Dendritic cell treated with granulocyte-macrophage colony-stimulating factor and Interleukin-4, amounts not matched to agents 40 ng/mL and 50 ng/mL, for 4 days (primary cell): ENCODE results near the gene SLC25A11.

ENCODE experiments used
- H3K27ac Mint-ChIP-seq: one replicate; pipeline ENCODE4 v1.8.0; 2022; ENCODE audit warnings: mild to moderate bottlenecking, mixed read lengths
- H3K27me3 Mint-ChIP-seq: one replicate; pipeline ENCODE4 v1.8.0; 2022; ENCODE audit warnings: mild to moderate bottlenecking, mixed read lengths
- H3K36me3 Mint-ChIP-seq: one replicate; pipeline ENCODE4 v1.8.0; 2022; ENCODE audit warnings: low read depth, mixed read lengths
- H3K4me1 Mint-ChIP-seq: one replicate; pipeline ENCODE4 v1.8.0; 2022; ENCODE audit warnings: low read depth, mixed read lengths
- H3K4me3 Mint-ChIP-seq: one replicate; pipeline ENCODE4 v1.8.0; 2022; ENCODE audit warnings: mild to moderate bottlenecking, moderate library complexity, mixed read lengths
- H3K9me3 Mint-ChIP-seq: one replicate; pipeline ENCODE4 v1.8.0; 2022; ENCODE audit warnings: mixed read lengths
- intact Hi-C: fragments of 100-400 bp; cut with micrococcal nuclease; formaldehyde crosslinking; loops from one replicate; pipeline ENCODE4 v1.15.0; 2022

SLC25A11 gene

GRCh38 chr17:4953451-4953961 is 13.7 kb upstream of the SLC25A11 start:
- peaks cover 18% of the 10 kb centered on the region for H3K36me3 Mint-ChIP-seq
- H3K4me1 Mint-ChIP-seq: peaks cover 49% of the 10 kb centered on the region
- peak overlapping the region; percentile 16 for H3K27ac Mint-ChIP-seq
- peaks cover 5% of the 10 kb centered on the region for H3K27me3 Mint-ChIP-seq
- no peak overlapping the region for H3K4me3 Mint-ChIP-seq
- intact Hi-C loops: no loop called here
- H3K9me3 Mint-ChIP-seq: no peaks in the 10 kb centered on the region

- H3K9me3 Mint-ChIP-seq: no peaks in the 10 kb centered on the region
- H3K36me3 Mint-ChIP-seq: peaks cover 24% of the 10 kb centered on the region
- H3K4me1 Mint-ChIP-seq: peaks cover 47% of the 10 kb centered on the region
- no peak overlapping the region for H3K4me3 Mint-ChIP-seq
- intact Hi-C loops: no loop called here
- H3K27me3 Mint-ChIP-seq: peaks cover 5% of the 10 kb centered on the region
- peak overlapping the region; percentile 90 for H3K27ac Mint-ChIP-seq
These were observed 11.6 kb upstream of the SLC25A11 start for GRCh38 chr17:4951486-4951885.

GRCh38 chr17:4950746-4951204 is 10.9 kb upstream of the SLC25A11 start, which contains the start of gene ENO3:
ENO3 (plus strand) TSS chr17:4951119; CDS start chr17:4951830, 711 bp downstream.
- Mint-ChIP-seq H3K27ac (peak within 1 kb of the TSS; percentile 90), H3K9me3 (no peaks in the 10 kb centered on the region), H3K4me1 (peaks cover 46% of the 10 kb centered on the region), H3K4me3 (peak within 1 kb of the TSS; percentile 75), H3K36me3 (peaks cover 31% of the 10 kb centered on the region), H3K27me3 (peaks cover under 1% of the 10 kb centered on the region)
- intact Hi-C loops: no loop called here

- intact Hi-C loops: no loop called here
- peaks cover 37% of the 10 kb centered on the region for H3K36me3 Mint-ChIP-seq
These were observed 10.4 kb upstream of the SLC25A11 start for GRCh38 chr17:4950075-4950745.

DNA sequence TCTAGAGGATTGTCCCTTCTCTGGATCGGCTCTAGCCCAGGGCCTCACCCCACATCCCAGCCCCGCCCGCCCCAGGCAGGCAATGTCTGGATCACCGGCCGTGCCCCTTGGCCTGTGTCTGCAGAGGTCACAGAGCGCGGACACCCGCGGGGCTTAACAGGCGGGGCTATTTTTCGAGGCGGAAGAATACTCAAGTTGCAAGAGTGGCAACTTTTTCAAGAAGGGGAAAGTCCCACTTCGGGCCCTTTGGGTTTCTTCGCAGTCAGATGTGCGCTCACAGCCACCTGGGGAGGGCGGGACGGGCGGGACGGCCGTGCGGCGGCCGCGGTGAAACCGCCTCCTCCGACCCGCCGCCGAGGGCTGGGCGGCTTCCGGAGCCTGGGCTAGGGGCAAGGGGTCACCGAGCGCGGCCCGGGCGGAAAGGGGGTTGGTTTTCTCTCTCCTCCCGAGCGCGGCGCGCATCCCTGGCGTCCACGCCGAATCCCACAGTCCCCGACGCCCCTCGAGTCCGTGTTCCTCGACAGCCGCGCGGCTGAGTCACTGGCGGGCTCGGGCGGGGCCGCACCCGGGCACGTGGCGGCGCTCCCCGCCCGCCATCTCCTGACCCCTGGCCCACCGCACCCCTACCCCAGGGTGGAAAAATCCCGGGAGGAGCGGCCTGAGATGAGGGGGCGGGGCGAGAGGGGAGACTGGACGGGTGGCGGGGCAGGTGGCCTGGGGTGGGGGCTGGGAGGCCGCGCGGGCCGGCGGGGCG is 9.7 kb upstream of the SLC25A11 start:
- Mint-ChIP-seq H3K4me3 (peak overlapping the region; percentile 84), H3K27me3 (no peaks in the 10 kb centered on the region), H3K36me3 (peaks cover 44% of the 10 kb centered on the region), H3K4me1 (peaks cover 56% of the 10 kb centered on the region), H3K27ac (peak overlapping the region; percentile 90), H3K9me3 (no peaks in the 10 kb centered on the region)
- intact Hi-C loops: loop anchor here (5.0 kb wide), 2 partner anchors 38 to 42 kb away; partner anchors contain the start of gene CAMTA2

More at GRCh38 chr17:4950075-4950745, 10.4 kb upstream of the SLC25A11 start:
- peaks cover 49% of the 10 kb centered on the region for H3K4me1 Mint-ChIP-seq
- peak overlapping the region; percentile 90 for H3K27ac Mint-ChIP-seq
- peak overlapping the region; percentile 75 for H3K4me3 Mint-ChIP-seq
- no peaks in the 10 kb centered on the region for H3K9me3 Mint-ChIP-seq
- H3K27me3 Mint-ChIP-seq: no peaks in the 10 kb centered on the region

DNA sequence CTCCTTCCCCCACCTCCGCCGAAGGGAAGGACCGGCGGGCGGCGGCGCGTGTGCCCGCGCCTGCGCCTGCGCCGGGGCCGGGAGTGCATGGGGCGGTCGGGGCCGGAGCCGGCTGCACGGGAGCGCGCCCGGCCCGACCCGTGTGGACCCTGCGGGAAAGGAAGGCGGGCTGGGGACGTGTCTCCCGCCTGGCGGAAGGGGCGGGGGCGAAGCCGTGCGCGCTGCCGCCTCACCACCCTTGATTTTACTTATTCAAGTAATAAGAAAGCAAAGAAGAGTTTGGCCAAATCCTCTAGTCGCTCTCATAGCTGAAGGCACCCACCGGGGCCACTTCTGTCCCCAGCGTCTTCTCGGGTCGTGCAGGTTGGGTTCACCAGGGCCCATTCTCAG is 9.1 kb upstream of the SLC25A11 start:
- peak overlapping the region; percentile 84 for H3K4me3 Mint-ChIP-seq
- H3K27ac Mint-ChIP-seq: peak overlapping the region; percentile 90
- no peaks in the 10 kb centered on the region for H3K27me3 Mint-ChIP-seq
- H3K36me3 Mint-ChIP-seq: peaks cover 50% of the 10 kb centered on the region
- intact Hi-C loops: loop anchor here (1.0 to 5.0 kb wide), 4 partner anchors 9 to 42 kb away; partner anchors contain the start of genes CAMTA2, RNF167, SLC25A11 and SPAG7
- H3K4me1 Mint-ChIP-seq: peaks cover 60% of the 10 kb centered on the region
- H3K9me3 Mint-ChIP-seq: no peaks in the 10 kb centered on the region

GRCh38 chr17:4948166-4948930 is 8.5 kb upstream of the SLC25A11 start, which contains the start of gene PFN1:
PFN1 (minus strand) TSS chr17:4948530; CDS start chr17:4948394, 136 bp downstream.
- Mint-ChIP-seq H3K4me1 (peaks cover 60% of the 10 kb centered on the region), H3K4me3 (peak within 1 kb of the TSS; percentile 84), H3K27me3 (no peaks in the 10 kb centered on the region), H3K36me3 (peaks cover 56% of the 10 kb centered on the region), H3K27ac (peak within 1 kb of the TSS; percentile 90), H3K9me3 (no peaks in the 10 kb centered on the region)
- intact Hi-C loops: loop anchor here (1.0 to 5.0 kb wide), 4 partner anchors 8 to 41 kb away; partner anchors contain the start of genes CAMTA2, RNF167, SLC25A11 and SPAG7

GRCh38 chr17:4947411-4948165 is 7.7 kb upstream of the SLC25A11 start:
- H3K27ac Mint-ChIP-seq: peak overlapping the region; percentile 90

DNA sequence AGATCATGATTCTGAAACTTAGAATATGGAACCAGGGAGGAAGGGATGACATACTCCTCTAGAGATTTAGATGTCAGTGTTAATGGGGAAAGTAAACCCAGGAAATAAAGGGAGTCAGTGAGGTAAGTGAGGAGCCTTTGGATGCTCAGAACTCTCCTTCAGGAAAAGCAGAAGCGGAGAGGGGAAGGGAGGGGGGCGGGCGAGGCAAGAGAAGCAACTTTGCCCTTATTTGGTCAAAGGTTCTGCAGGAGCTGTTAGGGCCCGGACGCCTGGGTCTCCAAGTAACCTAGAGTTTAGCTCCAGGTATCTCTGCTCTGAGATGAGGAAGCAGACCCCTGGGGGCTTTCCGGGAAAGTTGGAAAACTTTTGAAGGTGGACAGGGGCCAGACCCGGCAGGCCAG is 7.2 kb upstream of the SLC25A11 start:
- Mint-ChIP-seq H3K36me3 (peaks cover 69% of the 10 kb centered on the region), H3K27ac (peak overlapping the region; percentile 90), H3K9me3 (no peaks in the 10 kb centered on the region), H3K4me3 (peak overlapping the region; percentile 84), H3K27me3 (no peaks in the 10 kb centered on the region), H3K4me1 (peaks cover 73% of the 10 kb centered on the region)
- intact Hi-C loops: loop anchor here (5.0 kb wide), 2 partner anchors 40 kb away; partner anchors contain the start of gene CAMTA2

More at GRCh38 chr17:4947411-4948165, 7.7 kb upstream of the SLC25A11 start:
- H3K36me3 Mint-ChIP-seq: peaks cover 63% of the 10 kb centered on the region
- H3K4me3 Mint-ChIP-seq: peak overlapping the region; percentile 84
- H3K27me3 Mint-ChIP-seq: no peaks in the 10 kb centered on the region
- no peaks in the 10 kb centered on the region for H3K9me3 Mint-ChIP-seq
- intact Hi-C loops: loop anchor here (1.0 to 5.0 kb wide), 4 partner anchors 7 to 40 kb away; partner anchors contain the start of genes CAMTA2, RNF167, SLC25A11 and SPAG7
- H3K4me1 Mint-ChIP-seq: peaks cover 68% of the 10 kb centered on the region

DNA sequence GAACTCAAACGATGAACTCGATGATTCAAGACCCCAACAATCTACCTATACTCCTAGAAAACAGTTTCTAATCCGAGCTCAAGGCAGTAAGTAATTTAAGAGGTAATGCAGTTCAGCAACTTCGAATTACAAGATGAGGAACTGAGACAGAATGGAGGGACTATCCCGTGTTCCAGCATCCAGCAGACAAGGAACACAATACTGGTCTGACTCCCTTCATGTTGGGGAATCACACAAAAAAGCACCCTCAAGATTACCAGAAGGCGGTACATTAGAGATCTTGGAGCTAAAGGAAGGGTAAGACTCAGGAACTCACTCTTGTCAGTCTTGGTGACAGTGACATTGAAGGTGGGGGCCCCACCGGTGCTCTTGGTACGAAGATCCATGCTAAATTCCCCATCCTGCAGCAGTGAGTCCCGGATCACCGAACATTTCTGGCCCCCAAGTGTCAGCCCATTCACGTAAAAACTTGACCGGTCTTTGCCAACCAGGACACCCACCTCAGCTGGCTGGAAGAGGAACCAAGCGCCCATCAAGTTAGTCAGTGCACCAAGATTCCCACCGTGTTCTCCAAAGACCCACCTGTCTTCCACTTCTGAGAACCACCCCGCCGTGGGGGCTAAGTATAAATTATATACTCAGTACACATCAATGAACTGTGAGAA is 6.6 kb upstream of the SLC25A11 start:
- Mint-ChIP-seq H3K4me1 (peaks cover 73% of the 10 kb centered on the region), H3K27ac (peak overlapping the region; percentile 90), H3K36me3 (peaks cover 75% of the 10 kb centered on the region), H3K27me3 (no peaks in the 10 kb centered on the region), H3K4me3 (peak overlapping the region; percentile 84), H3K9me3 (no peaks in the 10 kb centered on the region)
- intact Hi-C loops: loop anchor here (5.0 kb wide), 2 partner anchors 39 to 41 kb away; partner anchors contain the start of gene CAMTA2

DNA sequence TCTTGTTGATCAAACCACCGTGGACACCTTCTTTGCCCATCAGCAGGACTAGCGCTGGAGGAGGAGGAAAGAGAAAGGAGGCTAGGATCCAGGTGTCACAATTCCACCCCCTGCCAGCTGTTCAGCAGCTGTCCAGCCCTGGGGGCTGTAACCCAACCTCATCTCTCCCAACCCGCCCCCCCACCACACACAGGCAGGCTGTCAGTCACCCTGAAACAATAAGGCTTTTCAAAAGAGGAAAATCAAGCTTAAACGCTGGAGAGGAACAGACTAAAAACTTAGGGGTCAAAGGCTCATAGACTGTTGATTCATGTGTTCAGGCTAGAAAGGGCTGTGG is 6.1 kb upstream of the SLC25A11 start:
- intact Hi-C loops: loop anchor here (5.0 kb wide), 2 partner anchors 39 to 41 kb away; partner anchors contain the start of gene CAMTA2
- Mint-ChIP-seq H3K9me3 (no peaks in the 10 kb centered on the region), H3K36me3 (peaks cover 80% of the 10 kb centered on the region), H3K27ac (peak overlapping the region; percentile 90), H3K4me1 (peaks cover 73% of the 10 kb centered on the region), H3K27me3 (no peaks in the 10 kb centered on the region), H3K4me3 (peak overlapping the region; percentile 84)
